Stimulated activated CD8-positive, alpha-beta memory T cell treated with anti-CD3 and anti-CD28 coated beads, Interleukin-7, amount 100 ng/mL, for 48 hours (primary cell): ENCODE data around the gene GCNT1.
"Not testable (repeated sequence)": the region's sequence is repeated elsewhere in the genome, so short reads cannot be mapped to it uniquely, and the experiment has no call there.

Source experiments
- DNase-seq, 2 donors: peaks; one replicate each; pipeline ENCODE4 v3.0.0-alpha.2; 2020; ENCODE audit warnings: low read depth in 1 of 2; ENCODE audit errors: extremely low read depth in 1 of 2

Gene GCNT1

DNA sequence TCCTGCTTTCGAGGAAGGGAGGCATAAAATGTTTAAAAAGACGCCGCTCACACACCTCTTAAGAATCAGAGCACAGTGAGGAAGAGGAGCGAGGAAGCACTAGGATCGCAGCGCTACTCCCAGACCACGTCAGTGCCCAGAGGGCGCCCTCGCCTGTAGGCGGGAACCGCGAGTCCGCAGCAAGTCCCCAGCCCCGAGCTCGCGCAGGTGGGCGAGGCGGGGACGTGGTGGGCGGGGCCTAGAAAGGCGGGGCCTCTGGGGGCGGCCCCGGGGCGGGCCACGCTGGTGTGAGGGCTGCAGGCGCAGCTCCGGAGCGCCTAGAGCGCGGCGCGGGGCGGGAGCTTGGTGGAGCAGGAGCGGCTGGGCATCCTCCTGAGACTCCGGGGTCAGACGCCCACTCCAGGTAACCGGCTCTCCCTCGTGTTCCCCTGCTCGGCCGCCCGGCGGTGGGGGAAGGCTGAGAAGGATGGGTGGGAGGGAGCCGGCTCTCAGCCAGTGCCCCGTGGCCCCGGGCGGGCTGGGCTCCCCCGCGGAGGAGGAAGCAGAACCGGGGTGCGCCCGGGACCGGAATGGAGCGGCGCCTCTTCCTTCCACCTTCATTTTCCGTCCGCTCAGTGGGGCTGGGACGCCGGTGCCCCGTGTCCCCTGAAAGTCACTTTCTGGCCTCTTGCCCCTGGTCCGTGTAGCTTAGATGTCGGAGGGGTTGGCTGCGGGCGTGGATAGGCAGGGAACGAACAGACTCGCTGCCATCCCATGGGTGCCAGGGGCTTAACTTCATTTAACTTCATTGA, at the start of gene GCNT1:
Gene GCNT1 (plus strand): TSS at position 280 of the 791 bp plus-strand sequence. CDS start 43,200 bp downstream, outside the sequence.
- peak; percentile 84 to 92 for DNase-seq

DNA sequence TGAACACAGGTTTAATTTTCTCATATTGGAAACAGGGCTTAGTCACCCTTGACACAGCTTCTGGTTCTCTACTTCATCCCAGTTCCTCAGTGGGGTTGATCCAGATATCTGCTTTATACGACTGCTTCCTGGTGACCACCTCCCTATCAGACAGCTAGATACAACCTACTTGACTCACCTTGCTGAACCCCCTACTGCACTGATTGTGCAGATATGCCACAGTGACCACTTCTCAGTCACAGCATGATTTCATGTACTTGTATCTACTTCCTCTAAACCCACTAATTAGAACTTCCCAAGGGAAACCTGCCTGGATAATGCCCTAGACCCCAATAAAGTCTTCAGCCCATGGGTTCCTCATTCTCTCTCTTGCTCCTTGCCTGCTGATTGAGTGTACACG, 46.3 kb upstream of the GCNT1 start:
- no peak for DNase-seq

DNA sequence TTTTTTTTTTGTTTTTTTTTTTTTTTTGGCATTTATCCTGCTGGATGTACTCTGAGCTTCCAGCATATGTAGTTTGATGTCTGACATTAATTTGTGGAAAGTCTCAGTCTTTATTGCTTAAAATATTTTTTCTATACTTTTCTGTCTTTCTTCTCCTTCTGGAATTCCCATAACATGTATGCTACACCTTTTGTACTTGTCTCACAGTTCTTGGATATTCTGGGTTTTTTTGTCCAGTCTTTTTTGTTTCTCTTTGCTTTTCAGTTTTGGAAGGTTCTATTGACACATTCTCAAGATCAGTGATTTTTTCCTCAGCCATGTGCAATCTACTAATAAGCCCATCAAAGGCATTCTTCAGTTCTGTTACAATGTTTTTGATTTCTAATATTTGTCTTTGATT, 45.3 kb upstream of the GCNT1 start:
- no peak for DNase-seq

DNA sequence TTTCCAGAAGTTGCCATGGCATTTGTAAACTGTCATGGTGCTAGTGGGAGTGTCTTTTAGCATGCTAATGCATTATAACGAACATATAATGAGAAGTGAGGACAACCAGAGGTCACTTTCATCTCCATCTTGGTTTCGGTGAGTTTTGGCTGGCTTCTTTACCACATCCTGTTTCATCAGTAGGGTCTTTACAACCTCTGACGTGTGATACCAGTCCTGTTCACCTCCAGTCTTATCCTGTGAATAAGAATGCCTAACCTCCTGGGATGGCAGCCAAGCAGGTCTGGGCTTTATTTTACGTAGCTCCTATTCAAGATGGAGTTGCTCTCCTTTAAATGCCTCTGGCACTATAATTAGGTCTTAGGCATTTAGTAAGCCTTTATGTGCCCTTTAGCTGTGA, 44.3 kb upstream of the GCNT1 start:
- DNase-seq = no peak

DNA sequence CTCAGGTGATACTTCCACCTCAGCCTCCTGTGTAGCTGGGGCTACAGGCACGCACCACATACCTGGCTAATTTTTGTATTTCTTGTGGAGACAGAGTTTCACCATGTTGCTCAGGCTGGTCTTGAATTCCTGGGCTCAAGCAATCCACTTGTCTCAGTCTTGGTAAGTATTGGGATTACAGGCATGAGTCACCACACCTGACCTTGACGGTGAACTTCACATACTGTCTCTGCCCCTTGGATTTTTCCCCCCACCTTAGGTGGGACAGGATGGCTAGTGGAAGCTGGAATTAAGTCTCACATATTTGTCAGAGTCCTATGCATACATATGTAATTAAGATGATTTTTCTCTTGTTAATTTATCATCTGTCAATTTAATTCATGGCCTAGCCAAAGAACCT, 43.8 kb upstream of the GCNT1 start:
- DNase-seq = no peak

DNA sequence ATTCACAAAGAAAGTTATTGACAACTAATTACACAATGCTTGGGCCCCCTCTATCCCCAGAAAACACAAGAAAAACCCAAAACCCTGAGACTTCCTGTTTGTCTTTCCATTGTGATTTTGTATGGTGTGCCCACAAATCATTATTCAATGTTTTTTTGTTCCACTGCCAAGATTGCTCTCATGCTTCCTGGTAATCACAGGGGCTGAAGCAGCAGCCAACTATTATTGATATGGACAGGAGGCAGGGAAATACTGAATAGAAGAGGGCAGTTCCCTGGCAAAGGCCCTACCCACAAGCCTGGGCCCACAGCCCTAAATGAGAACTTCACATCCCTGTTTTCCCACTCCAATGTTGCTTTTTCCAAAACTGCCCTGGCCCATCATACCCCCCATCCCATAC, 43.3 kb upstream of the GCNT1 start:
- no peak for DNase-seq

DNA sequence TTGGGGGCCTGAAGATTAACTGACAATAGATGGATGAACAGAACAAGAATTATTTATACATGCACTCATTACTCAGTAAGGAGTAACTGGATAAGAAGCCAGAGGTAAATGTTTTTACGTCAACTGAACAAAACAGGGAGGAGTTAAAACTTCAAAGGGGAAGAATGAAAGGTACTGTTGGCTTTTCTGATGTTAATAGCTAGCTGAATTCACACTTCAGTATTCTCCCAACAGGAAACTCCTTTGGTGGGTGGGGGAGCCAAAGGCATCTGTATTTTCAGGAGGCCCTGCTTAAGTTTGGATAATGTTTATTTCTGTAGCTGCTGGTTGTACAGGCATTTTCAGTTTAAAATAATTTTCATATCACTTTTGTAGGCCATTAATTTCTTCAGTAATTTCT, 41.6 kb upstream of the GCNT1 start:
- no peak for DNase-seq

DNA sequence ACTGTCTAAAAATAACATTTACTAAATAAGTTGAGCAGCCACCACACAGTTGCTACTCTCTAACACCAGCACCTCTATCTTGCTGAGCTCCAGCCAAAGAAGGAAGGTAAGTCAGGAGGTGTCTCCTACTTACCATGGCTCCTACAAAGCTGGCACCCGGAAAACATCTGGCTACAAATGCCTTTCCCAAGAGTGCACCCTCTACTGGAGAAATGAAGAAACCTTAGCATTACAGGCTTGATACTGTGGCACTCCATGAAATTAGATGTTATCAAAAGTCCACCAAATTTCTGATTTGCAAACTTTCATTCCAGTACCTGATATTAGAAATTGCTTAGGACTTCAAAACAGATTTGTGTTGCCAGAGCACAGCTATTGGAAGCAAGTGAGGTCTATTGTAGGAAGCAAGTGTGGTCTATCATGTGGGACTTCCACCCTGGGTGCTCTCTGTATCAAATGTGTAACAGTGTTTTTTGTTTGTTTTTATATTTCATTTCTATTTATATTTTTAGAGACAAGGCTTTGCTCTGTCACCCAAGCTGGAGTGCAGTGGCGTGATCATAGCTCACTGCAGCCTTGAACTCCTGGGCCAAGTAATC, 39.1 kb upstream of the GCNT1 start:
- DNase-seq = no peak

DNA sequence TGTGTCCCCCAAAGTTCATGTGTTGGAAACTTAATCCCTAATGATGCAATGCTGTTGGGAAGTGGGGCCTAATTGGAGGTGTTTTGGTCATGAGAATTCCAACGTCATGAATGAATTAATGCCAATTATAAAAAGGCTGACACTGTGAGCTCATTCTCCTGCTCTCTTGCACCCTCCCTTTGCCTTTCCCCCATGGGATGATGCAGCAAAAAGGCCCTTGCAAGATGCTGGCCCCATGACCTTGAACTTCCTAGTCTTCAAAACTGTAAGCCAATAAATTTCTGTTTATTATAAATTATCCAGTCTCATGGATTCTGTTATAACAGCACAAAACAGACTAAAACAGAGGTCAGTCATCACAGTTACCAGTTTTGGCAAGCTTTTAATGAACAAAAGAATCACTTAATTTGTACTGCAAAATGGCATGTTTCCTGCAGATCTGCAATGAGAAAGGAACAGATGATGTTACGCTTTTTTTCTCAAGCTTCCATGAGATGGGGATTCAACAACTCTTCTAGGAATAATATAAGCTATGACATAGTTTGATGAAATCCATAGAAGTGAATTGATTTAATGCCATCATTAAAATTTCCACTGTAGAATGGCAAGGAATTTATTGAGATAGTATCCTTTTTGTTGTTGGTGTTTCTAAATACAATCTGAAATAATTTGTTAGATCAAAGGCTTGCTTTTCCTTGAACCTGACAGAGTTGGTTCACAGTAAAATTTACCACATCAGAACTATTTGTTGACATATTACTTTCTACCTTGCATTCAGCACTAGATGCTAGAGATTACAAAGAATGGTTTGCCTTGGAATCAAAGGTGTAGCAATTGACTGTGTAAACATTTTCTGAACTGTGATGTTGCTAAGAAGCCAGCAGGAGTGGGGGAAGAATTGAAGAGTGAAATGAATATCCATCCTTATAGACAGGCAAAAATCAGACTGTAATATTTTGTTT, 35.5 kb upstream of the GCNT1 start:
- no peak for DNase-seq

DNA sequence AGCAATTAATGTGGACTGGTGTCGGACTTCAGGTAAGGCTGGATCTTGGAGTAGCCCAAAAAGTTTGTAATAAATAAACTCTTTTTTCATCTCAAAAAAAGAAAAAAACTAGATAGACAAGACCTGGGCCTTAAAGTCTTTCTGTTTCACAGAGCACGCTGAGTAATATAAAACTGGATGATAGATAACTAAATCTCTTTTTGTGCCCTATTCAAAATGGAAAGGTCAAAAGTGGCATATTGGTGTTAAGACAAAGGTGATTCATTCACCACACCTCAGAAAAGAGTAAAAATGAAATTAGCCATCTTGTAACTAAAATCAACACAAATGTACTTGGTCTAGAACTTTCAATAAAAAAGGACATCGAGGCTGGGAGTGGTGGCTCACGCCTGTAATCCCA, 34.5 kb upstream of the GCNT1 start:
- DNase-seq = no peak

DNA sequence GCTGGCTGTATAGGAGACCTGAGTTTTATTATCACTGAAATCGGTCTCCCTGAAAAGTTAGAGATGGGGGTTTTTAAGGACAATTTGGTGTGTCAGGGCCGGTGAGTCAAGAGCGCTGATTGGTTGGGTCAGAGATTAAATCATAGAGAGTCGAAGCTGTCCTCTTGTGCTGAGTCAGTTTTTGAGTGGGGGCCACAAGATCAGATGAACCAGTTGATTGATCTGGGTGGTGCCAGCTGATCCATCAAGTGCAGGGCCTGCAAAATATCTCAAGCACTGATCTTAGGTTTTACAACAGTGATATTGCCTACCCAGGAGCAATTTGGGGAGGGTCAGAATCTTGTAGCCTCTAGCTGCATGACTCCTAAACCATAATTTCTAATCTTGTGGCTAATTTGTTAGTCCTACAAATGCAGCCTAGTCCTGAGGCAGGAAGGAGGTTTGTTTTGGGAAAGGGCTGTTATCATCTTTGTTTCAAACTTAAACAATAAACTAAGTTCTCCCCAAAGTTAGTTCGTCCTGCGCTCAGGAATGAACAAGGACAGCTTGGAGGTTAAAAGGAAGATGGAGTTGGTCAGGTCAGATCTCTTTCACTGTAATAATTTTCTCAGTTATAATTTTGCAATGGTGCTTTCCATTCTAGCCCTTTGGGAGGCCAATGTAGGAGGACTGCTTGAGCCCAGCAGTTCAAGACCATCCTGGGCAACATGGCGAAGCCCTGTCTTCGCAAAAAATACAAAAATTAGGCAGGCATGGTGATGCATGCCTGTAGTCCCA, 33.1 kb upstream of the GCNT1 start:
- peak in 1 of 2 donors; percentile 22 for DNase-seq

DNA sequence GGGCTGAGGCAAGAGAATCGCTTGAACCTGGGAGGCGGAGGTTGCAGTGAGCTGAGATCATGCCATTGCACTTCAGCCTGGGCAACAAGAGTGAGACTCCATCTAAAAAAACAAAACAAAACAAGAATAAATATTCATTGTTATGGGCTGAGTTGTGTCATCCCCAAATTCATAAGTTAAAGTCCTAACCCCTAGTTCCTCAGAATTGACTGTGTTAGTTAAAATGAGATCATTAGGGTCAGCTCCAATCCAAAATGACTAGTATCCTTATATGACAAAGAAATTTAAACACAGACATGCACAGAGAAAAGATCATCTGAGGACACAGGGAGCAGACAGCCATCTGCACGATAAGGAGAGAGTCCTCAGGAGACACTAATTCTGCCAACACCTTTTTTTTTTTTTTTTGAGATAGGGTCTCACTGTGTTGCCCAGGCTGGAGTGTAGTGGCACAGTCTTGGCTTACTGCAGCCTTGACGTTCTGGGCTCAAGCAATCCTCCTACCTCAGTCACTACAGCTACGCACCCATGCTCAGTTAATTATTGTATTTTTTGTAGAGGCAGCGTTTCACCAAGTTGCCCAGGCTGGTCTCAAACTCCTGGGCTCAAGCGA, 32.1 kb upstream of the GCNT1 start:
- DNase-seq = no peak

DNA sequence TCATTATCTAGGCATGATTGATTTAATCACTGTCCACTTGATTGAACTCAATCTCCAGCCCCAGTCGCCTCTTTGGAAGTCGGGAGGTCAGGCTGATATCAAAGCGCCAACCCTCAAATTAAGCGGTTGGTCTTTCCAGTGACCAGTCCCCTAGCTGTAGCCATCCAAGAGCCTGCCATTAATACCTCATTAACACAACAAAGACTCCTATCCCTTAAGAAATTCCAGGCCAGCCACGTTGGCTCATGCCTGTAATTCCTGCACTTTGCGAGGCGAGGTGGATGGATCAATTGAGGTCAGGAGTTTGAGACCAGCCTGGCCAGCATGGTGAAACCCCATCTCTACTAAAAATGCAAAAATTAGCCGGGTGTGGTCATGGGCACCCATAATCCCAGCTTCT, 27.4 kb upstream of the GCNT1 start:
- no peak for DNase-seq

DNA sequence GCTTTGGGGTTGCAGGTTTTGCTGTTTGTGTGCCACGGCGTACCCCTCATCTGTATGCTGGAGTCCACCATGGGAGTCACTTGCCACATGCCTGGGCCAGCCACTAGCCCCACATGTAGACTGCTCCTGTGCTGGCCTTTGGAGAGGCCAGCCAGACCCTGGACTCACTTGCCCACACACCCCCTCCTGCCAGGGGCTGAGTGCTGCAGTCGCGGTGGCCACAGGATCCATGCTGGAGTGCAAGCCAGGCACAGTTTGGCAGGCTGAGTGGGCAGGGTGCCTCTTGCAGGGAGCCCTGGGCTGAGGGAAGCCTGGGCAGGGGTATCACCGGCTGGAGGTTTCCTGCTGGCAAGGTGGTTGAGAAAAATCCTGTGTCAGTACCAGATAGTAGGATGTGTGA, 25.6 kb upstream of the GCNT1 start:
- DNase-seq = no peak

DNA sequence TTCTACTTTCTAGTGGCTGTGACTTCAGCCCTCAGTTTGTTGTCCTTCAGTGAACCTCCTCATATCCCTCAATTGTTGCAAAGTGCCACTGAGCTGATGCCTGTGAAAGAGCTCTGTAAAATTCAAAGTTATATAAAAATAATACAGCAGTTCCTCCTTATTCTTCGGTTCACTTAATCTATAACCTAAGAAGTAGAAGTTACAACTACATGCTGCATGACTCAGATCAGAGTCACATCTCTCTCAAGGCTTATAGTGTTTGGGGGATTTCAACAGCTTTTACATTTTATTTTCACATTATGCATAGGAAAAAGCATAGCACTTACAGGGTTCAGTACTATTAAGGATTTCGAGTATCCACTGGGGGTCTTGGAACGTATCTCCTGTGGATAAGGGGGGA, 25.1 kb upstream of the GCNT1 start:
- DNase-seq = no peak

DNA sequence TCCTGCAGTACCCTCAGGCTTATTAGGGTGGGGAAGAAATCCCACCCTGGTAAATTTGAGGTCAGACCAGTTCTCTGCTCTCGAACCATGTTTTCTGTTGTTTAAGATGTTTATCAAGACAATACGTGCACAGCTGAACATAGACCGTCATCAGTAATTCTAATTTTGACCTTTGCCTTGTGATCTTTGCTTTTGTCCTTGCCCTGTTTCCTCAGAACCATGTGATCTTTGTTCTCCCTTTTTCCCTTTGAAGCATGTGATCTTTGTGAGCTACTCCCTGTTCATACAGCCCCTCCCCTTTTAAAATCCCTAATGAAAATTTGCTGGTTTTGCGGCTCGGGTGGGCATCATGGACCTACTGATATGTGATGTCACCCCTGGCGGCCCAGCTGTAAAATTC, 24.1 kb upstream of the GCNT1 start:
- not testable (repeated sequence) for DNase-seq

DNA sequence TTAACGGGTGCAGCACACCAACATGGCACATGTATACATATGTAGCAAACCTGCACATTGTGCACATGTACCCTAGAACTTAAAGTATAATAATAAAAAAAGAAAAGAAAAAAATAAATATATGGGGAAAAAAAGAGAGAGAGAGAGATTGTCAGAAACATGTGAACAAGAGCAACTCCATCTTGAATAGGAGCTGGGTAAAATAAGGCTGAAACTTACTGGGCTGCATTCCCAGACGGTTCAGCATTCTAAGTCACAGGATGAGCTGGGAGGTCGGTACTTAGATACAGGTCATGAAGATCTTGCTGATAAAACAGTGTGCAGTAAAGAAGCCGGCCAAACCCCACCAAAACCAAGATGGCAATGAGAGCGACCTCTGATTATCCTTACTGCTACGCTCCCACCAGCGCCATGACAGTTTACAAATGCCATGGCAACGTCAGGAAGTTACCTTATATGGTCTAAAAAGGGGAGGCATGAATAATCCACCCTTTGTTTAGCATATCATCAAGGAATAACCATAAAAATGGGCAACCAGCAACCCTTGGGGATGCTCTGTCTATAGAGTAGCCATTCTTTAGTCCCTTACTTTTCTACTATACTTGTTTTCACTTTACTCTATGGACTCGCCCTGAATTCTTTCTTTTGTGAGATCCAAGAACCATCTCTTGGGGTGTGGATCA, 21.8 kb upstream of the GCNT1 start:
- not testable (repeated sequence) for DNase-seq

DNA sequence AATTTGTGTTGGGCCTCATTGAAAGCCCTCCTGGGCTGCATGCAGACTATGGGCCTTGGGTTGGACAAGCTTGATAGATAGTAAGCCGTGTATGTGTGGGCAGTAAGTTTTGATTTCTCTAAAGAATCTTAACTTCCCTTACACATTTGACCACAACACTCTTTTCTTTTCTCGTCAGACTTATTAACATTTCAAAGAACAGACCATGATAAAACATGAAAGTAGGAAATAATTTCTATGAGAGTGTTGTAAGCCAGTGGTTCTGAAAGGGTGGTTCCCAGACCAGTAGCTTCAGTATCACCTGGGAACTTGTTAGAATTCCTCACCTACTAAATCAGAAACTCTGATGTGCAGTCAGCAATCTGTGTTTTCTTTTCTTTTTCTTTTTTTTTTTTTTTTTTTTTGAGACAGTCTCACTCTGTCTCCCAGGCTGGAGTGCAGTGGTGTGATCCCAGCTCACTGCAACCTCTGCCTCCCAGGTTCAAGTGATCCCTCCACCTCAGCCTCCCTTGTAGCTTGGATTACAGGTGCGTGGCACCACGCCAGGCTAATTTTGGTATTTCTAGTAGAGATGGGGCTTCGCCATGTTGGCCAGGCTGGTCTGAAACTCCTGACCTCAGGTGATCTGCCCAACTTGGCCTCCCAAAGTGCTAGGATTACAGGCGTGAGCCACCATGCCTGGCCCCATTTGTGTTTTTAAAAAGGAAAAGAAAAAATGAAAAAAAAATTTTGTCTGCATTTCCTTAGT, 20.0 kb upstream of the GCNT1 start:
- DNase-seq = no peak
